SK-N-SH (cell line): Measurements from ENCODE around the gene ASB3. TPM values are rescaled to one million over a fixed set of nuclear protein-coding genes. Genes with fewer than 3 reads are reported as not detected.

ENCODE experiments used
- CTCF ChIA-PET: fragments of 300-600, 350-600 bp; formaldehyde crosslinking; extraction: SDS; loops from one replicate; lab custom pipeline; 2021; lab: Yijun Ruan, JAX
- POLR2A ChIA-PET: fragments of 350-600 bp; sonication (Branson Sonifier 250); formaldehyde crosslinking; extraction: SDS; loops from one replicate; lab custom pipeline; 2020; ENCODE audit warnings: antibody characterized with exemption, inconsistent platforms; lab: Yijun Ruan, JAX
- DNase-seq: peaks from one replicate; pipeline ENCODE4 v3.0.0; 2012
- H2AFZ ChIP-seq: fragments of 200-600 bp; sonication (generic); 2 replicates; pipeline ENCODE4 v1.8.1; 2016; ENCODE audit warnings: antibody characterized with exemption, mild to moderate bottlenecking, low read depth
- H3F3A ChIP-seq: fragments of 200-600 bp; sonication (generic); replicated peaks from 2 replicates; pipeline ENCODE3; 2016; ENCODE audit warnings: antibody characterized with exemption, mild to moderate bottlenecking; ENCODE audit not compliant: insufficient read depth
- H3K27ac ChIP-seq, 2 experiments: fragments of 200-500 bp in 1 of 2; fragments of 200-600 bp in 1 of 2; sonication (Bioruptor generic) in 1 of 2; sonication (generic), shearing (Covaris generic) in 1 of 2; 2 replicates each; pipeline versions ENCODE4 v1.5.1 to v1.6.1; 2014 to 2016; ENCODE audit warnings: low read depth in 2 of 2, inconsistent platforms in 1 of 2, low read length in 1 of 2, mild to moderate bottlenecking in 1 of 2, mixed read lengths in 1 of 2
- H3K27me3 ChIP-seq: fragments of 200-600 bp; sonication (generic), shearing (Covaris generic); 2 replicates; pipeline ENCODE4 v1.6.1; 2016; ENCODE audit warnings: mixed run types; ENCODE audit not compliant: insufficient read depth
- H3K36me3 ChIP-seq, 2 experiments: fragments of 200-500 bp in 1 of 2; fragments of 200-600 bp in 1 of 2; sonication (Bioruptor generic) in 1 of 2; sonication (generic) in 1 of 2; replicated peaks in 1 of 2; 2 replicates each; pipeline versions ENCODE3 to v1.5.1; 2014 to 2016; ENCODE audit warnings: low read length in 1 of 2, mild to moderate bottlenecking in 1 of 2; ENCODE audit not compliant: insufficient read depth in 2 of 2, control insufficient read depth in 1 of 2
- H3K4me1 ChIP-seq, 2 experiments: fragments of 200-500 bp in 1 of 2; fragments of 200-600 bp in 1 of 2; sonication (Bioruptor generic) in 1 of 2; sonication (generic), shearing (Covaris generic) in 1 of 2; 2 replicates each; pipeline versions ENCODE4 v1.5.1 to v1.6.1; 2014 to 2016; ENCODE audit warnings: low read depth in 1 of 2, low read length in 1 of 2, mixed run types in 1 of 2; ENCODE audit not compliant: insufficient read depth in 2 of 2, control insufficient read depth in 1 of 2
- H3K4me2 ChIP-seq: fragments of 200-600 bp; sonication (generic), shearing (Covaris generic); 2 replicates; pipeline ENCODE4 v1.6.1; 2017; ENCODE audit warnings: mixed run types
- H3K4me3 ChIP-seq, 2 experiments: fragments of 200-500 bp in 1 of 2; fragments of 200-600 bp in 1 of 2; sonication (Bioruptor generic) in 1 of 2; sonication (generic), shearing (Covaris generic) in 1 of 2; 2 replicates each; pipeline versions ENCODE4 v1.5.1 to v1.8.1; 2014 to 2016; ENCODE audit warnings: low read depth in 2 of 2, inconsistent platforms in 1 of 2, low read length in 1 of 2, mild to moderate bottlenecking in 1 of 2, mixed read lengths in 1 of 2, moderate library complexity in 1 of 2
- H3K79me2 ChIP-seq: fragments of 200-600 bp; sonication (generic); 2 replicates; pipeline ENCODE4 v1.8.1; 2017; ENCODE audit warnings: mild to moderate bottlenecking; ENCODE audit not compliant: insufficient read depth
- H3K9ac ChIP-seq: fragments of 200-600 bp; sonication (generic); 2 replicates; pipeline ENCODE4 v1.6.1; 2017; ENCODE audit warnings: mixed run types
- H3K9me2 ChIP-seq: fragments of 200-600 bp; sonication (generic); 2 replicates; pipeline ENCODE4 v1.6.1; 2017; ENCODE audit warnings: mixed run types
- H3K9me3 ChIP-seq: fragments of 200-600 bp; sonication (generic); 2 replicates; pipeline ENCODE4 v1.6.1; 2017; ENCODE audit warnings: mixed run types, mild to moderate bottlenecking, moderate library complexity
- H4K20me1 ChIP-seq: fragments of 200-600 bp; sonication (generic); 2 replicates; pipeline ENCODE4 v1.6.1; 2017; ENCODE audit warnings: mild to moderate bottlenecking, mixed run types; ENCODE audit not compliant: insufficient read depth
- CHD2 ChIP-seq: fragments of 150-350 bp; IDR thresholded peaks from 2 replicates; pipeline ENCODE4 v1.6.1; 2018; ENCODE audit warnings: low read length; ENCODE audit not compliant: partially characterized antibody
- CTCF ChIP-seq: fragments of 200-600 bp; sonication (generic); IDR thresholded peaks from 2 replicates; pipeline ENCODE4 v1.6.1; 2017; ENCODE audit warnings: antibody characterized with exemption, mild to moderate bottlenecking, moderate library complexity
- ELF1 ChIP-seq: IDR thresholded peaks from 2 replicates; pipeline ENCODE4 v1.4.0; 2012
- EP300 ChIP-seq, 2 experiments: IDR thresholded peaks; 2 replicates each; pipeline versions ENCODE4 v1.4.0 to v1.6.1; 2012; ENCODE audit warnings: borderline replicate concordance in 1 of 2, low read depth in 1 of 2, low read length in 1 of 2
- FOSL2 ChIP-seq: IDR thresholded peaks from 2 replicates; pipeline ENCODE4 v1.4.0; 2012; ENCODE audit warnings: low read depth, mild to moderate bottlenecking, moderate library complexity, borderline replicate concordance
- FOXJ3 ChIP-seq: sonication (generic); formaldehyde crosslinking; IDR thresholded peaks from 2 replicates; pipeline ENCODE4 v1.5.1; 2020; ENCODE audit warnings: mild to moderate bottlenecking, missing genetic modification reagents
- FOXM1 ChIP-seq: IDR thresholded peaks from 2 replicates; pipeline ENCODE4 v1.4.0; 2012; ENCODE audit warnings: low read depth, mild to moderate bottlenecking
- MAX ChIP-seq: IDR thresholded peaks from 2 replicates; pipeline ENCODE4 v1.4.0; 2012; ENCODE audit warnings: low read depth
- MXI1 ChIP-seq: IDR thresholded peaks from 2 replicates; pipeline ENCODE4 v1.6.1; 2012; ENCODE audit warnings: mild to moderate bottlenecking, low read depth, low read length, improper control_type of control experiment
- NFIC ChIP-seq: IDR thresholded peaks from 2 replicates; pipeline ENCODE4 v1.4.0; 2012; ENCODE audit warnings: borderline replicate concordance
- RAD21 ChIP-seq: IDR thresholded peaks from 2 replicates; pipeline ENCODE4 v1.6.1; 2012; ENCODE audit warnings: mild to moderate bottlenecking, low read length
- RFX5 ChIP-seq: IDR thresholded peaks from 2 replicates; pipeline ENCODE4 v1.6.1; 2012; ENCODE audit warnings: mild to moderate bottlenecking, improper control_type of control experiment, low read length
- SMC3 ChIP-seq: IDR thresholded peaks from 2 replicates; pipeline ENCODE4 v1.6.1; 2012; ENCODE audit warnings: low read depth, low read length, improper control_type of control experiment
- USF1 ChIP-seq: IDR thresholded peaks from 2 replicates; pipeline ENCODE4 v1.4.0; 2012; ENCODE audit warnings: low read depth, borderline replicate concordance
- WGBS: methylation state at CpG from one replicate; pipeline ENCODE4 v1.1.6; 2017; ENCODE audit warnings: low lambda C conversion rate; 5-methylcytosine and 5-hydroxymethylcytosine counted together
- polyA plus RNA-seq, 3 experiments: library from polyadenylated mRNA; depleted of rRNA; stranded (reverse); fragments of >200 nt; gene quantifications; 2 replicates each; pipeline ENCODE4 v1.2.3, GENCODE V29; 2012
- TF ChIP-seq, protein P1 (sequence below): IDR thresholded peaks from 2 replicates; pipeline ENCODE4 v1.4.0; 2012; ENCODE audit warnings: low read depth, borderline replicate concordance

The ASB3 gene
- polyA plus RNA-seq, 1 of the 3 experiments (the other 2 are of a cell fraction) = 16.2 TPM

- 61% methylated on average over 6 of the region's 6 CpGs for WGBS
- POLR2A ChIA-PET = no interaction called here
- CTCF ChIA-PET = no interaction called here
These were observed 116.4 kb downstream of the ASB3 start for GRCh38 chr2:53670331-53670730.

More at GRCh38 chr2:53670331-53670730, 116.4 kb downstream of the ASB3 start:
- no peaks in the 10 kb centered on the region for H3K4me1 ChIP-seq
- no peak overlapping the region for H3K4me2 ChIP-seq
- H3K36me3 ChIP-seq = peaks cover 0 to 2% of the 10 kb centered on the region in 2 experiments
- no peak overlapping the region for H3K9ac ChIP-seq
- H3K27me3 ChIP-seq = no peaks in the 10 kb centered on the region
- no peaks in the 10 kb centered on the region for H4K20me1 ChIP-seq
- no peak for DNase-seq
- no peaks in the 10 kb centered on the region for H3K9me3 ChIP-seq
- H3K4me3 ChIP-seq = no peak overlapping the region
- H3K9me2 ChIP-seq = no peaks in the 10 kb centered on the region
- no peaks in the 10 kb centered on the region for H3K79me2 ChIP-seq
- TF ChIP-seq MAX (no peak), EP300 (IDR thresholded peaks at IDR 0.05; ENCODE audit: borderline replicate concordance in 1 of 2, low read depth in 1 of 2, low read length in 1 of 2) (no peak), SMC3 (no peak), MXI1 (no peak), FOXM1 (no peak), CTCF (no peak), RAD21 (no peak), RFX5 (no peak), NFIC (no peak), FOXJ3 (CRISPR knock-in tag) (no peak), FOSL2 (no peak), USF1 (no peak), CHD2 (no peak), ELF1 (no peak)
- TF ChIP-seq, protein P1, sequence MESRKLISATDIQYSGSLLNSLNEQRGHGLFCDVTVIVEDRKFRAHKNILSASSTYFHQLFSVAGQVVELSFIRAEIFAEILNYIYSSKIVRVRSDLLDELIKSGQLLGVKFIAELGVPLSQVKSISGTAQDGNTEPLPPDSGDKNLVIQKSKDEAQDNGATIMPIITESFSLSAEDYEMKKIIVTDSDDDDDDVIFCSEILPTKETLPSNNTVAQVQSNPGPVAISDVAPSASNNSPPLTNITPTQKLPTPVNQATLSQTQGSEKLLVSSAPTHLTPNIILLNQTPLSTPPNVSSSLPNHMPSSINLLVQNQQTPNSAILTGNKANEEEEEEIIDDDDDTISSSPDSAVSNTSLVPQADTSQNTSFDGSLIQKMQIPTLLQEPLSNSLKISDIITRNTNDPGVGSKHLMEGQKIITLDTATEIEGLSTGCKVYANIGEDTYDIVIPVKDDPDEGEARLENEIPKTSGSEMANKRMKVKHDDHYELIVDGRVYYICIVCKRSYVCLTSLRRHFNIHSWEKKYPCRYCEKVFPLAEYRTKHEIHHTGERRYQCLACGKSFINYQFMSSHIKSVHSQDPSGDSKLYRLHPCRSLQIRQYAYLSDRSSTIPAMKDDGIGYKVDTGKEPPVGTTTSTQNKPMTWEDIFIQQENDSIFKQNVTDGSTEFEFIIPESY = no peak
- H3F3A ChIP-seq = no peaks in the 10 kb centered on the region
- H3K27ac ChIP-seq = no peak overlapping the region
- H2AFZ ChIP-seq = no peak overlapping the region
